ENCODE data around the gene NCK2. TPM values are rescaled to one million over a fixed set of nuclear protein-coding genes. Genes with fewer than 3 reads are reported as not detected.
A peak's percentile ranks its signal among the peaks of the same experiment; 100 is the strongest.

Gene NCK2
- total and polyA plus RNA-seq, 10 of the 15 experiments (the other 5 are each of a cell fraction or from before 2014, with no cell fraction given): 1.2 to 30.9 (median 14.1) TPM

DNA sequence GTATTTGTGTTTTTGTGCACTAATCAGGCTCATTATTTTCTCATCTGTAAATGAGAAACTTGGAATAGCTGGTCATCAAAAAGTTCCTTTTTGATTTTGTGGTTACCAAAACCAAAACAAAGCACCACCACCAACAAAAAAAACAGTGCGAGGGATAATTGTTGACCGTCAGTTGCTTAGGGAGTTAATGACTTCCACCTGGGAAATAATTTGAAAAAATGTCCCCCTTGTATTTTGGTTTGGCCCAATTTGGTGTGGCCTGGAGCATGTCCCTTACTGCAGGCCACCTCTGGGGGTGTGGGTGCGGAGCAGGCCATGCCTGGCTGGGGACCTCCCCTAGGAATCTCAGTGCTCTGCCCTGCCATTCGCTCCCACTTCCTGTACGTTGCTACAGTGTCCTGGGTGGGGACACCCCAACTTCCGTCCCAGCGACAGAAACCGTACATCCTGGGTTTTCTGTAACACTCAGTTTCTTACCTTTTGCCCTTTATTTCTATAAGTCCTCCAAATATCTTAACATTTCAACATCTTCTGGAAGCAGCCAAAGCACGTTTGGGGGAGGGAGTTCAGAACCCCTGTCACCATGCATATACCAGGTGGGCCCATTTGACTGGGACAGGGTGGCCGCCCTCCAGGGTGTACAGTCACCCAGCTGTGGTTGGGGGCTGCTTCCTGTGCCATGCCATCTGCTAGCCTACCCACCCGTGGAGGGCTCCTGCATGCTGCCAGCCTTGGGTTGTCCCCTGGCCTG, 31.3 kb downstream of the NCK2 start (continued):
- TF ChIP-seq, protein P1, sequence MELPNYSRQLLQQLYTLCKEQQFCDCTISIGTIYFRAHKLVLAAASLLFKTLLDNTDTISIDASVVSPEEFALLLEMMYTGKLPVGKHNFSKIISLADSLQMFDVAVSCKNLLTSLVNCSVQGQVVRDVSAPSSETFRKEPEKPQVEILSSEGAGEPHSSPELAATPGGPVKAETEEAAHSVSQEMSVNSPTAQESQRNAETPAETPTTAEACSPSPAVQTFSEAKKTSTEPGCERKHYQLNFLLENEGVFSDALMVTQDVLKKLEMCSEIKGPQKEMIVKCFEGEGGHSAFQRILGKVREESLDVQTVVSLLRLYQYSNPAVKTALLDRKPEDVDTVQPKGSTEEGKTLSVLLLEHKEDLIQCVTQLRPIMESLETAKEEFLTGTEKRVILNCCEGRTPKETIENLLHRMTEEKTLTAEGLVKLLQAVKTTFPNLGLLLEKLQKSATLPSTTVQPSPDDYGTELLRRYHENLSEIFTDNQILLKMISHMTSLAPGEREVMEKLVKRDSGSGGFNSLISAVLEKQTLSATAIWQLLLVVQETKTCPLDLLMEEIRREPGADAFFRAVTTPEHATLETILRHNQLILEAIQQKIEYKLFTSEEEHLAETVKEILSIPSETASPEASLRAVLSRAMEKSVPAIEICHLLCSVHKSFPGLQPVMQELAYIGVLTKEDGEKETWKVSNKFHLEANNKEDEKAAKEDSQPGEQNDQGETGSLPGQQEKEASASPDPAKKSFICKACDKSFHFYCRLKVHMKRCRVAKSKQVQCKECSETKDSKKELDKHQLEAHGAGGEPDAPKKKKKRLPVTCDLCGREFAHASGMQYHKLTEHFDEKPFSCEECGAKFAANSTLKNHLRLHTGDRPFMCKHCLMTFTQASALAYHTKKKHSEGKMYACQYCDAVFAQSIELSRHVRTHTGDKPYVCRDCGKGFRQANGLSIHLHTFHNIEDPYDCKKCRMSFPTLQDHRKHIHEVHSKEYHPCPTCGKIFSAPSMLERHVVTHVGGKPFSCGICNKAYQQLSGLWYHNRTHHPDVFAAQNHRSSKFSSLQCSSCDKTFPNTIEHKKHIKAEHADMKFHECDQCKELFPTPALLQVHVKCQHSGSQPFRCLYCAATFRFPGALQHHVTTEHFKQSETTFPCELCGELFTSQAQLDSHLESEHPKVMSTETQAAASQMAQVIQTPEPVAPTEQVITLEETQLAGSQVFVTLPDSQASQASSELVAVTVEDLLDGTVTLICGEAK (IDR thresholded peaks at IDR 0.05; ENCODE audit: borderline replicate concordance): peak; percentile 31; the same call in 1 of the 2 replicates
- peak; percentile 5; the same call in 1 of the 2 replicates for TF ChIP-seq RUNX3 (IDR thresholded peaks at IDR 0.05; ENCODE audit: low read length)
- TF ChIP-seq HDAC6 (IDR thresholded peaks at IDR 0.05; ENCODE audit: unreplicated experiment): no peak
- TF ChIP-seq SRF (IDR thresholded peaks at IDR 0.05; ENCODE audit: low read depth in 2 of 2, low read length in 2 of 2): no peak
- no peak for TF ChIP-seq GATAD2B (conservative IDR thresholded peaks at IDR 0.05; ENCODE audit: low read depth)
- no peak for TF ChIP-seq CHD1 (IDR thresholded peaks at IDR 0.05; ENCODE audit: low read depth, low read length)
- no peak for TF ChIP-seq ZBED1 (IDR thresholded peaks at IDR 0.05; ENCODE audit: borderline replicate concordance)
- peak; percentile 67 for TF ChIP-seq GABPA (IDR thresholded peaks at IDR 0.05; ENCODE audit: low read depth)

Data from GM12878 (cell line).